Stimulated activated effector memory CD8-positive, alpha-beta T cell treated with anti-CD3 and anti-CD28 coated beads, Interleukin-12 subunit alpha, Interleukin-12 subunit beta, amount 100 ng/mL, for 72 hours (primary cell): Measurements from ENCODE around the gene SHB.

Source experiments
- ATAC-seq: fragments of 150-1000 bp; cut with Tn5 transposase; 2 replicates; pipeline ENCODE4 v1.10.0; 2021
- DNase-seq, 2 donors: peaks; one replicate each; pipeline ENCODE4 v3.0.0; 2021 to 2022; ENCODE audit warnings: low spot score in 2 of 2
- H3K27ac Mint-ChIP-seq: one replicate; pipeline ENCODE4 v1.8.0; 2022; ENCODE audit warnings: mild to moderate bottlenecking, mixed read lengths
- H3K36me3 Mint-ChIP-seq: one replicate; pipeline ENCODE4 v1.8.0; 2022; ENCODE audit warnings: mild to moderate bottlenecking, mixed read lengths
- H3K4me1 Mint-ChIP-seq: one replicate; pipeline ENCODE4 v1.8.0; 2022; ENCODE audit warnings: mixed read lengths
- H3K4me3 Mint-ChIP-seq: one replicate; pipeline ENCODE4 v1.8.0; 2022; ENCODE audit warnings: mild to moderate bottlenecking, mixed read lengths
- H3K9me3 Mint-ChIP-seq: one replicate; pipeline ENCODE4 v1.8.0; 2022; ENCODE audit warnings: mixed read lengths

Gene SHB

DNA sequence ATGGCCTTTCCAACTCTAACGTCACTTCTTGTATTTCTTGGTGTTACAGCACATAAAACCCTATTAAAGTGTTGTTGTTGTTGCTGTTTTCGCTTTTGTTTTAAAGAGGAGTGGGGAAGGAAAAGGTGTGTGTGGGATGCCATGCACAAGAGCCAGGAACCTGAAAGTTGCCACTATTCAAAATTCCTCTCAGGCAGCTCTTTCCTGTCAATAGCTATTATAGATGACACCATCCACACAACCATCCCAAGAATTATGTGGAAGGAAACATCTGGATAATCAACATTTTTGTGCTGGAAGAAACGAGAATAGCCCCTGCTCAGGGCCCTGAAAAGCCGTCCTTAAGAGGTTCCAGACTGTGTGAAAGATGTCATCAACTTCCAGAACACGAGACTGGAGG, 79.3 kb downstream of the SHB start:
- Mint-ChIP-seq H3K9me3 (no peaks in the 10 kb centered on the region), H3K36me3 (no peaks in the 10 kb centered on the region), H3K4me3 (no peak overlapping the region), H3K4me1 (peaks cover 28% of the 10 kb centered on the region), H3K27ac (no peak overlapping the region)
- no peak for DNase-seq
- no peak for ATAC-seq

- no peak for ATAC-seq
- Mint-ChIP-seq H3K36me3 (no peaks in the 10 kb centered on the region), H3K27ac (no peak overlapping the region), H3K4me3 (no peak overlapping the region), H3K9me3 (no peaks in the 10 kb centered on the region), H3K4me1 (peaks cover 18% of the 10 kb centered on the region)
- no peak for DNase-seq
Observed at GRCh38 chr9:37988602-37989001, 80.4 kb downstream of the SHB start.

- Mint-ChIP-seq H3K36me3 (no peaks in the 10 kb centered on the region), H3K4me3 (no peak overlapping the region), H3K27ac (no peak overlapping the region), H3K4me1 (peaks cover 16% of the 10 kb centered on the region), H3K9me3 (no peaks in the 10 kb centered on the region)
- no peak for DNase-seq
- no peak for ATAC-seq
Observed at GRCh38 chr9:37988041-37988440, 81.0 kb downstream of the SHB start.

- H3K4me1 Mint-ChIP-seq = peaks cover 12% of the 10 kb centered on the region
- no peak overlapping the region for H3K4me3 Mint-ChIP-seq
- H3K27ac Mint-ChIP-seq = no peak overlapping the region
- H3K9me3 Mint-ChIP-seq = no peaks in the 10 kb centered on the region
- ATAC-seq (no peak), DNase-seq (no peak)
- no peaks in the 10 kb centered on the region for H3K36me3 Mint-ChIP-seq
Observed at GRCh38 chr9:37987467-37987981, 81.5 kb downstream of the SHB start.

DNA sequence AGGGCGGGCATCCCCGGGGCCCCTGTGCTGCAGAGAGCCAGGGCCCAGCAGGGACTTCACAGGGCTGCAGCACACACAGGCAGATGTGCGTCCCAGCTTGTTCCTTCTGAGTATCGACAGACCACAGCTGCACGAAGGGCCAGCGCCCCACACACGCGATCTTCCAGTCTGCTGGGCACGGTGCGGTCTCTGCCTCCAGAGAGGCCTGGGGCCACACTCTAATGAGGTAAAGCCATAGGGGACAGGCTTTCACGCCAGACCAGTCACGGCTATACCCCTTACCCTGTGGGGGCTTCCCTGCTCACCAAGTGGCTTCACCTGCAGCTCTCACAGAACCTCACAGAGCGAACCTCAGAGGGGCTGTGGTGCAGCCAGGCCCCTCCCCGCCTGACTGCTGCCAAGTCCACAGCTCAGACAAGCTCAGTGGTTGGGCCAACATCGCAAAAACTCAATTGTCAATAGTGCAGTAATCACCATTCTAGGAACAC, 82.2 kb downstream of the SHB start:
- Mint-ChIP-seq H3K36me3 (no peaks in the 10 kb centered on the region), H3K9me3 (no peaks in the 10 kb centered on the region), H3K27ac (no peak overlapping the region), H3K4me3 (no peak overlapping the region), H3K4me1 (peaks cover 12% of the 10 kb centered on the region)
- ATAC-seq (peak; percentile 12), DNase-seq (no peak)

DNA sequence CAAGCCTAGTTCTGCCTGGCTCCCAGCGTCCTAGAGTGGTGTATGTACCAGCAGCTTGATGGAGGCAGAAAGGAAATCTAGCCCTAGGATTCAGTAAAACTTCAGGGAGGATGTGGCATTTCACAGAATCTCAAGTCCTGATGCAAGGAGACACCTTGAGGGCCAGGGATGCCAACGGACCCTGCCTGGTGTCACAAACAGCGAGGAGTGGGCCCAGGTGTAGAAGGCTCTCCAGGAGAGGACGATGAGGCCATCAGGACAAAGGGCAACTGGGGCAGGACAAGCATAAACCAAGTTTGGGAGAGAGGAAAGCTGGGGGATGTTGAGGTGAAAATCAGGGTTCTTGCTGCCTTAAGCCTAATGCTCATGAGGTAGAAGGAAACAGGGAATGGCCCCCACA, 83.0 kb downstream of the SHB start:
- DNase-seq (no peak), ATAC-seq (no peak)
- Mint-ChIP-seq H3K4me1 (peaks cover 12% of the 10 kb centered on the region), H3K4me3 (no peak overlapping the region), H3K27ac (no peak overlapping the region), H3K9me3 (no peaks in the 10 kb centered on the region), H3K36me3 (no peaks in the 10 kb centered on the region)

DNA sequence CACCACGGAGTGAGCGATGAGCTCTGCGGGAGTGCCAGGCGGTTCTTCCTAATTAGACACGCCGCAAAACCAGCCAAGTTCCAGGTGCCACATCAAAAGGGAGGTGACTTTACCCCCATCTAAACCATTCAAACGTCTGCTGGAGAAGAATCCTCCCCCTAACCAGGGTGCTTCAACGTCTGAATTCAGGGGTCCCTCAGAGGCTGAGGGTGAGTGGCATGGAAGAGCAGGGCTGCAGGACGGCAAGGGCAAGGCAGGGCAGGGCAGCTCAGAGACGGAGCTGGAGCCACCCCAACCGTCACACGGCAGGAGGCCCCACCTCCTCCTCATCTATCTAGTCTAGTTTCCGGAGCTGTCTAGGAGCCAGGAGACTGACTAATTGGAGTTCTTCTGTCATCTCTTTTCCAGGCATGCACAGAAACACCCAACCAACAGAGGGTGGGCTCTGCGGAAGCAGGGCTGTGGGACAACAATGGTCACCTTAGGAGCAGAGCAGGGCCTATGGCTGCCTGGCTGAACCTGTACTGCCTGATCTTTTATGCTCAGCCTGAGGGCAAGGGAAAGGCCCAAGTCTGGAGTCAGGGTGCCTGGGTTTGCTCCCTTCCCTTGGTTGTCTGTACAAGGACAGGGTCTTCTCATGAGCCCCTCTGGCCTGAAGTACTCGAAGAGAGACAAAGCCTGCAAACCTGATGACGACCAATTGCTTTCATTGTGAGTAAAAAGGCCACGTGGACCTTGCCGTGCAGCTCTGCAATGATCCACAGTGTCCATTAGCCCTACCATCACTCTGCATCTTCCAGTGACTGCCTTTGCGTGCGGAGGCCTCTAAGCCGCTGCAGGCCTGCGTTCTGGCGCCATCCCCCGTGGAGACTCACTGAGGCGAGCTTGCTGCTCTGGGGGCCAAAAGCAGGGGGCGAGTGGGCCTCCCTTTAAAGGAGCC, 84.1 kb downstream of the SHB start:
- H3K4me1 Mint-ChIP-seq = peaks cover 12% of the 10 kb centered on the region
- H3K4me3 Mint-ChIP-seq = no peak overlapping the region
- H3K36me3 Mint-ChIP-seq = no peaks in the 10 kb centered on the region
- H3K27ac Mint-ChIP-seq = no peak overlapping the region
- no peaks in the 10 kb centered on the region for H3K9me3 Mint-ChIP-seq
- no peak for DNase-seq
- peak; percentile 53 for ATAC-seq

DNA sequence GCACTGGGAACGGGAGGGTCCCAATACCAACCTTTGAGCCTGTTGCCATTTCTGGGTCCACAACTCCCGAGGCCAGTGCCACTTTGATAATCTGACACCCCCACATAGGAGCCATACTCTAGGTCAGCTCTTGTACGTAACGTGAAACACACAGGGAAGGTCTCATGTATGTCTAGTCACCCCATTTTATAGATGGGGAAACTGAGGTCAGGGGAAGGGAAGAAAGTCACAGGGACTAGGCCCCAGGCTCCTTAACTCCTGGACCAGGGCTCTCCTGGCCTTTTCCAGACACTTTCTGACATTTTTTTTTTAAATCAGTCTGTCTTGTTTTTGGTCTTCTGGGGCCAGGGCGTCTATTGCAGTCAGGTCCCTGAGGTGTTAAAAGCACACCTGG, 84.8 kb downstream of the SHB start:
- Mint-ChIP-seq H3K4me1 (peaks cover 12% of the 10 kb centered on the region), H3K4me3 (no peak overlapping the region), H3K36me3 (no peaks in the 10 kb centered on the region), H3K27ac (no peak overlapping the region), H3K9me3 (no peaks in the 10 kb centered on the region)
- ATAC-seq (no peak), DNase-seq (no peak)

GRCh38 chr9:37983381-37984067, 85.5 kb downstream of the SHB start:
- Mint-ChIP-seq H3K4me1 (peaks cover 12% of the 10 kb centered on the region), H3K9me3 (no peaks in the 10 kb centered on the region), H3K27ac (no peak overlapping the region), H3K4me3 (no peak overlapping the region), H3K36me3 (no peaks in the 10 kb centered on the region)
- DNase-seq = no peak
- ATAC-seq = no peak

DNA sequence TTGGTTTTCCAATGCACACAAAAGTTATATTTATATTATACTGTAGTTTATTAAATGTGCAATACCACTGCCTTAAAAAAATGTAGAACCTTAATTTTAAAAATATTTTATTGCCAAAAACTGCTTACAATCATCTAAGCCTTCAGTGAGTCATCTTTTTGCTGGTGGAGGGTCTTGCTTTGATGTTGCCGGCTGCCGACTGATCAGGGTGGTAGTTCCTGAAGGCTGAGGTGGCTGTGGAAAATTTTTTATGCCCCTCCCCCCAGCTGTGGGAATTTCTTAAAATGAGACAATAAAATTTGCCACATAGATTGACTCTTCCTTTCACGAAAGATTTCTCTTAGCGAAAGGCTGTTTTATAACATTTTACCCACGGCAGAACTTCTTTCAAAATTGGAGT, 89.2 kb downstream of the SHB start:
- Mint-ChIP-seq H3K36me3 (no peaks in the 10 kb centered on the region), H3K4me1 (no peaks in the 10 kb centered on the region), H3K27ac (no peak overlapping the region), H3K4me3 (no peak overlapping the region), H3K9me3 (no peaks in the 10 kb centered on the region)
- ATAC-seq (no peak), DNase-seq (no peak)

- DNase-seq (no peak), ATAC-seq (no peak)
- H3K4me3 Mint-ChIP-seq = no peak overlapping the region
- no peaks in the 10 kb centered on the region for H3K9me3 Mint-ChIP-seq
- H3K36me3 Mint-ChIP-seq = no peaks in the 10 kb centered on the region
- no peak overlapping the region for H3K27ac Mint-ChIP-seq
- no peaks in the 10 kb centered on the region for H3K4me1 Mint-ChIP-seq
Observed at GRCh38 chr9:37978983-37979382, 90.0 kb downstream of the SHB start.

GRCh38 chr9:37978481-37978864, 90.6 kb downstream of the SHB start:
- H3K27ac Mint-ChIP-seq = no peak overlapping the region
- no peaks in the 10 kb centered on the region for H3K9me3 Mint-ChIP-seq
- no peak overlapping the region for H3K4me3 Mint-ChIP-seq
- no peak for ATAC-seq
- no peaks in the 10 kb centered on the region for H3K36me3 Mint-ChIP-seq
- H3K4me1 Mint-ChIP-seq = no peaks in the 10 kb centered on the region
- DNase-seq = no peak

DNA sequence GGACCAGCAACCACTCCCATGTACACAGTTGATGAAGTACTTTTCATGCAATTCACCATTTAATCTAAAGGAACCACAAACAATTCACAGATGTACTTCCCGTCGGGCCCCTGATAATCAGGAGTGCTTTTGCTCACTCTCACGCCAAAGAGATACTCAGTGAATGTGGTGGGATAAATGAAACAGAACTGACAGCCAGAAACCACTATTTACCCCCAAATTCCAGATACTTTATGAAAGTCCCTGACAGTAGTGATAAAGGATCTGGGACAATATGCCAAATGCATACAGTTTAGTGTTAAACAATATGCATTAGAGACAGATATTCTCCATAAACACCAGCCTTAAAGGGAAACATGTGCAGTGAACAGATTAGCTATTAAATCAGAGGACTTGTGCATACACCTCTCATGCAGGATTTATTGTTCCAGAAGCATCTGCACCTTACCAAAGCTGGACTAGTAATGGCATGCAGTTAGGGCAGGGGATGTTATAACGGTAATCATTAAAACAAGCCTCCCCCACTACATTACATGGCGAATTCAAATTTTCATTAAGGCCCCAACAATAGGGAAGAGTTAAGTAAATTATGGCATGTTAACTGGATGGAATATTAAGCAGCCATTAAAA, 91.1 kb downstream of the SHB start:
- no peak overlapping the region for H3K27ac Mint-ChIP-seq
- no peaks in the 10 kb centered on the region for H3K4me1 Mint-ChIP-seq
- H3K4me3 Mint-ChIP-seq = no peak overlapping the region
- ATAC-seq (no peak), DNase-seq (no peak)
- no peaks in the 10 kb centered on the region for H3K9me3 Mint-ChIP-seq
- H3K36me3 Mint-ChIP-seq = no peaks in the 10 kb centered on the region

DNA sequence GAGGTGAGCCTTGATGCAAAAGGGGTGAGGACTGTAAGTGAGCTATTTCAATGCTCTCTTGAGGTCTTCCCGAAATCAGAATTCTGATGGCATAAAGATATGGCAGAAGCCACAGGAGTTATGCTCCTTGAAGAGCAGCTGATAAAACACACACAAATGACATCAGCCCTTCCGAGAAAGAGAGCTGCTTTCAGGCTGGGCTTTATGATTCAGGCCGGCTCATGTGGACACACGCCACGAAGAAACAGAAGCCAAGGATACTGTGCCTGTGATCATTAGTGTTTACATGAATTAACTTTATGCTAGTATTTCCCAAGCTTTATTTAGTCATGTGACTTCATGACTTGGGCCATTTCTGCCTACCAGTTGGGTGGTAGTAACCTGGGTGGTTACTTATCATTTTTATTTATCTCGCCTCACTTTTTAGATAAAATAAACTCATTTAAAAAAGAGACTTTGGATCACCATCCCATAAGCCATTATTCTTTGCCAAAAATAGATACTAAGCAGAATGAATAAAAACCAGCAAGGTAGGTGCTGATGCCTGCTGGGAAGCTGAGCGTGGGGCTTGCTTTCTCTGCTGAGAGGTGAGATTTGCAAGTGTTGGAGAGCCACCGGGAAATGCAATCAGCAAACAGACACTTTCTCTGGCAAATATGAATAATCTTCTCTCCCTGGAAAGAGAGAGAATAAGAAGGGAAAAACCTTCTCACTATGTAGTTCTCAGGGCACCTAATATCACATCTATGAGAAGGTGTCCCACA, 92.1 kb downstream of the SHB start:
- H3K27ac Mint-ChIP-seq = no peak overlapping the region
- peaks cover 7% of the 10 kb centered on the region for H3K4me1 Mint-ChIP-seq
- DNase-seq (no peak), ATAC-seq (no peak)
- no peak overlapping the region for H3K4me3 Mint-ChIP-seq
- H3K36me3 Mint-ChIP-seq = no peaks in the 10 kb centered on the region
- H3K9me3 Mint-ChIP-seq = no peaks in the 10 kb centered on the region

- H3K9me3 Mint-ChIP-seq = no peaks in the 10 kb centered on the region
- H3K36me3 Mint-ChIP-seq = peaks cover 7% of the 10 kb centered on the region
- H3K27ac Mint-ChIP-seq = no peak overlapping the region
- ATAC-seq (no peak), DNase-seq (no peak)
- H3K4me1 Mint-ChIP-seq = peaks cover 15% of the 10 kb centered on the region
- H3K4me3 Mint-ChIP-seq = no peak overlapping the region
Observed at GRCh38 chr9:37975639-37976038, 93.4 kb downstream of the SHB start.
